ENCODE measurements around the gene TMUB2. TPM values are rescaled to one million over a fixed set of nuclear protein-coding genes. Genes with fewer than 3 reads are reported as not detected.

The TMUB2 gene
- total and polyA plus RNA-seq, 9 of the 15 experiments (the other 6 are each of a cell fraction or from before 2014, with no cell fraction given) = 4.1 to 29.8 (median 16.3) TPM

- TF ChIP-seq WHSC1 (IDR thresholded peaks at IDR 0.05; ENCODE audit: low read length) = no peak
- 0 out of 4 replicates have a peak, but pooled peaks have one; percentile 6 to 8 for TF ChIP-seq MNT (conservative IDR thresholded peaks at IDR 0.05)
- TF ChIP-seq ZBTB11 (CRISPR knock-in tag; IDR thresholded peaks at IDR 0.05) = 0 out of 6 replicates have a peak, but pooled peaks of 1 of the 3 experiments have one; percentile 21
- TF ChIP-seq TBP (optimal IDR thresholded peaks at IDR 0.05; ENCODE audit: low read depth, low read length) = peak; percentile 54
- TF ChIP-seq SMAD4 (CRISPR knock-in tag; conservative IDR thresholded peaks at IDR 0.05) = 0 out of 2 replicates have a peak, but pooled peaks have one; percentile 34
- no peak for TF ChIP-seq ZNF395 (CRISPR knock-in tag; IDR thresholded peaks at IDR 0.05)
- TF ChIP-seq SAP30 (IDR thresholded peaks at IDR 0.05; ENCODE audit: borderline replicate concordance, insufficient read depth, low read depth, low read length, poor library complexity, severe bottlenecking) = peak; percentile 31
- TF ChIP-seq EGR1 (conservative IDR thresholded peaks at IDR 0.05) = 0 out of 2 replicates have a peak, but pooled peaks have one; percentile 6
- TF ChIP-seq ZNF282 (CRISPR knock-in tag; IDR thresholded peaks at IDR 0.05) = 0 out of 2 replicates have a peak, but pooled peaks have one; percentile 63
Observed at GRCh38 chr17:44217738-44218343, 31.1 kb downstream of the TMUB2 start (continued).

Data from K562 (cell line).